Left ventricle myocardium inferior (tissue), 1 donor: ENCODE measurements around the gene PER2. TPM values are rescaled to one million over a fixed set of nuclear protein-coding genes. Genes with fewer than 3 reads are reported as not detected.

Experiments used
- DNase-seq: peaks from one replicate; pipeline ENCODE4 v3.0.0-alpha.2; 2020
- H3K27ac ChIP-seq: fragments of 200-600 bp; replicated peaks from 2 replicates; pipeline ENCODE4 v1.8.0; 2021
- H3K27me3 ChIP-seq: fragments of 200-600 bp; 2 replicates; pipeline ENCODE4 v1.8.0; 2021; ENCODE audit warnings: low read depth
- H3K36me3 ChIP-seq: fragments of 200-600 bp; 2 replicates; pipeline ENCODE4 v1.8.0; 2021
- H3K4me1 ChIP-seq: fragments of 200-600 bp; 2 replicates; pipeline ENCODE4 v1.8.0; 2021
- H3K4me3 ChIP-seq: fragments of 200-600 bp; 2 replicates; pipeline ENCODE4 v1.8.0; 2021; ENCODE audit warnings: mild to moderate bottlenecking, moderate library complexity
- H3K9me3 ChIP-seq: fragments of 200-600 bp; replicated peaks from 2 replicates; pipeline ENCODE4 v1.8.0; 2021
- intact Hi-C: fragments of 100-400 bp; cut with micrococcal nuclease; formaldehyde crosslinking; loops from one replicate; pipeline ENCODE4 v1.11.0; 2022
- total RNA-seq: library from RNA; stranded (reverse); fragmentation: NEBNext Ultra II Directional; extraction: Animal tissue kit (Norgen Biotek cat#: 25700); gene quantifications from one replicate; pipeline ENCODE4 v1.2.1, GENCODE V29; 2021
- TF ChIP-seq, protein P1 (sequence below): fragments of 200-600 bp; IDR thresholded peaks from 2 replicates; pipeline ENCODE4 v1.8.0; 2021; ENCODE audit warnings: antibody characterized with exemption, mild to moderate bottlenecking, borderline replicate concordance
- donor health status: DM: no; HTN: yes; CAD: no; lungs with severe emphysema.

The PER2 gene
- total RNA-seq, 1 donor from 2014 or later: 3.4 TPM

DNA sequence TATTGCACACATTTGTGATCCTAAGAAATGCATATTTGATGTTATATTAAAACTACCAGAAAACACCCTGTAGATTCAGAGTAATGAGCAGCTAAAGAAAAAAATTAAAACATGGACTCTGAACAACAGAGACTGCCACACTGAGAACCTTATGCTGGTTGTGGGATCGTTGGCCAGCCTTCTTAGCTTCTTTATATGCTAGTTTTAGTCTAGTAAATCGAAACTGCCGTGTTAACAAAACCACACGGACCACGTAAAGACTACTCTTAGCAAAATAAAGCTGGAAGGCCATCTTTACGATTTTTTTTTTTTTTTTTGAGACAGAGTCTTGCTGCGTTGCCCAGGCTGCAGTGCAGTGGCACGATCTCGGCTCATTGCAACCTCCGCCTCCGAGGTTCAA is 22.8 kb downstream of the PER2 start:
- no peaks in the 10 kb centered on the region for H3K9me3 ChIP-seq
- H3K4me1 ChIP-seq: peaks cover 40% of the 10 kb centered on the region
- no peak for DNase-seq
- H3K4me3 ChIP-seq: no peak overlapping the region
- intact Hi-C loops: no loop called here
- peaks cover 36% of the 10 kb centered on the region for H3K36me3 ChIP-seq
- H3K27me3 ChIP-seq: no peaks in the 10 kb centered on the region
- TF ChIP-seq, protein P1, sequence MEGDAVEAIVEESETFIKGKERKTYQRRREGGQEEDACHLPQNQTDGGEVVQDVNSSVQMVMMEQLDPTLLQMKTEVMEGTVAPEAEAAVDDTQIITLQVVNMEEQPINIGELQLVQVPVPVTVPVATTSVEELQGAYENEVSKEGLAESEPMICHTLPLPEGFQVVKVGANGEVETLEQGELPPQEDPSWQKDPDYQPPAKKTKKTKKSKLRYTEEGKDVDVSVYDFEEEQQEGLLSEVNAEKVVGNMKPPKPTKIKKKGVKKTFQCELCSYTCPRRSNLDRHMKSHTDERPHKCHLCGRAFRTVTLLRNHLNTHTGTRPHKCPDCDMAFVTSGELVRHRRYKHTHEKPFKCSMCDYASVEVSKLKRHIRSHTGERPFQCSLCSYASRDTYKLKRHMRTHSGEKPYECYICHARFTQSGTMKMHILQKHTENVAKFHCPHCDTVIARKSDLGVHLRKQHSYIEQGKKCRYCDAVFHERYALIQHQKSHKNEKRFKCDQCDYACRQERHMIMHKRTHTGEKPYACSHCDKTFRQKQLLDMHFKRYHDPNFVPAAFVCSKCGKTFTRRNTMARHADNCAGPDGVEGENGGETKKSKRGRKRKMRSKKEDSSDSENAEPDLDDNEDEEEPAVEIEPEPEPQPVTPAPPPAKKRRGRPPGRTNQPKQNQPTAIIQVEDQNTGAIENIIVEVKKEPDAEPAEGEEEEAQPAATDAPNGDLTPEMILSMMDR: no peak
- no peak overlapping the region for H3K27ac ChIP-seq

GRCh38 chr2:238264072-238264460 is 24.3 kb downstream of the PER2 start:
- H3K36me3 ChIP-seq: peaks cover 36% of the 10 kb centered on the region
- H3K27ac ChIP-seq: peak overlapping the region; percentile 69
- TF ChIP-seq, protein P1: no peak
- no peaks in the 10 kb centered on the region for H3K27me3 ChIP-seq
- peaks cover 43% of the 10 kb centered on the region for H3K4me1 ChIP-seq
- H3K9me3 ChIP-seq: no peaks in the 10 kb centered on the region
- H3K4me3 ChIP-seq: no peak overlapping the region
- DNase-seq: no peak
- intact Hi-C loops: no loop called here

DNA sequence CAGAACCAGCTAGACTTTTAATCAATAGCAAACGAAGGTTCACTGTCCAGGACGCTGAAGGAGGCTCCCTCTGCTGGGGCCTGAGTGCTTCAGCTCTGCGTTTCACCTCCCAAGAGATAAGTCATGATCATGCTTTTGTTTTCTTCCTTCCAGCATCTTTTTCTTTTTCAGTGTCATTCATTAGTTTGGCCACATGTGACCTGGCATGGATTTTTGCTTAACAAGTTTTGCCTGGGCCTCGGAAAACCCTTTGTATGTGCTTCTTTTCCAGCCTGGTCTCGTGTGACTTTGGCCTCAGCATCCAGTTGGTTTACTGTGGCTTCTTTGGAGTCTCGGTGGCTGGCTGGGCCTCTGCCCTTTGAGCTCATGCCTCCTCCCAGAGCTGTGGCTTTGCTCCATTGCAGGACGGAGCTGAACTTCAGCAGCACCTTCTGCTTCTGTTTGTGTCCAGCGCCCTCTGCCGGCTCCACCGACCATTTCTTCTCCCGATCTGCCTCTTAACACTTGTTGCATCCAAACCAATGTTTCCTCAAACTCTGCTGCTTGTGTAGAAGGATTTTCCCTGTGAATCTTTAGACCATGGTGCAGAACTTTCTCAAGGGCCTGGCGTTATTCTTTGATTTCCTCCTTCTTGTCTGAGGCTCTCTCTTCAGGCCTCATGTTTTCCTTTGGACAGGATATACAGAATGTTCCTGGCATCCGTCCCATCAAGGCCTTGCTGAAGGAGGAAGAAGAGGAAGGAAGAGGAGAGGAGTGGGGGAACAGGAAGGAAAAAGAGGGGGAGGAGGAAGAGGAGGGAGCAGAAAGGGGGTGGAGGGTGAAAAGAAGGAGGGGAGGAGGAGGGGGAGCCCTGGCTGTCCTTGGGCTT is 25.0 kb downstream of the PER2 start:
- TF ChIP-seq, protein P1: peak; percentile 85

DNA sequence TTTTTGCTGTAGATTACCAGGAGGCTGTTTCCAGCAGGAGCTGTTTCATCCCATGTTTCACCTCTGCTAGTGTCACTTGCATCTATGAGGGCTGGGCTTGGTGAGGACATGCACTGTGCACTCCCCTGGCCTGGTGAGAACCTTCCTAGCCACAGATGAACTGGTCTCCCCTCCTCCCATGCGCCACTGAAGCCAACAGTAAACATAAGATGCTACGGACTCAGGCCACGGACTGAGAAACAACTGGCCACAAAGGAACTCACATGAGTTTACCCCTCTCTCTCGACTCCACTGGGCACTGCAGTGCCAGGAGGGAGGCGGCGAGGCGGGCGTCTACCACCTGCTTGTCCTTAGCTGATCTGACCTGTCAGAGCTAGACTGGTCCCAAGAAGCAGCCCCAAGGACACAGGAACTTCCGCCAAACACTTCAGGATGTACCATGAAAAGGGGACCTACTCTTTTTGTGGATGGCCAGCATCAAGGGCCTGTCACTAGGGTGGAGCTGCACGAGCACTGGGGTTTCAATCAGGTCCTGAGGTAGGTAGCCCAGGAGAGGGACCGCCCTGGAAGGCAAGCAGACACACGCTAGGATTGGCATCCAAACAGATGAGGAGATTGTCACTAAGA is 25.8 kb downstream of the PER2 start:
- TF ChIP-seq, protein P1: no peak
- Histone ChIP-seq H3K36me3 (peaks cover 37% of the 10 kb centered on the region), H3K4me3 (no peak overlapping the region), H3K9me3 (no peaks in the 10 kb centered on the region), H3K27me3 (no peaks in the 10 kb centered on the region), H3K27ac (peak overlapping the region; percentile 69), H3K4me1 (peaks cover 43% of the 10 kb centered on the region)
- intact Hi-C loops: no loop called here
- no peak for DNase-seq

More for the DNA sequence above, 25.0 kb downstream of the PER2 start:
- peak; percentile 93 for DNase-seq
- intact Hi-C loops: no loop called here
- Histone ChIP-seq H3K4me3 (no peak overlapping the region), H3K27ac (peak overlapping the region; percentile 69), H3K9me3 (no peaks in the 10 kb centered on the region), H3K4me1 (peaks cover 43% of the 10 kb centered on the region), H3K36me3 (peaks cover 37% of the 10 kb centered on the region), H3K27me3 (no peaks in the 10 kb centered on the region)

GRCh38 chr2:238261718-238262375 is 26.6 kb downstream of the PER2 start:
- DNase-seq: no peak
- intact Hi-C loops: no loop called here

More at GRCh38 chr2:238261718-238262375, 26.6 kb downstream of the PER2 start:
- Histone ChIP-seq H3K4me3 (no peak overlapping the region), H3K4me1 (peaks cover 44% of the 10 kb centered on the region), H3K9me3 (no peaks in the 10 kb centered on the region), H3K36me3 (peaks cover 40% of the 10 kb centered on the region), H3K27me3 (no peaks in the 10 kb centered on the region), H3K27ac (no peak overlapping the region)
- TF ChIP-seq, protein P1: no peak
